Endothelial cell of umbilical vein (primary cell): ENCODE measurements around the gene HAND2.

Source experiments
- EZH2 ChIP-seq: IDR thresholded peaks from 2 replicates; pipeline ENCODE4 v1.6.1; 2012; ENCODE audit warnings: borderline replicate concordance, low read depth, mild to moderate bottlenecking, moderate library complexity, low read length, inconsistent platforms; ENCODE audit not compliant: severe bottlenecking
- FOS ChIP-seq: IDR thresholded peaks from 2 replicates; pipeline ENCODE4 v1.6.1; 2011; ENCODE audit warnings: mild to moderate bottlenecking, low read length, moderate library complexity, borderline replicate concordance; ENCODE audit not compliant: insufficient read depth
- GATA2 ChIP-seq: IDR thresholded peaks from 2 replicates; pipeline ENCODE4 v1.7.0; 2011; ENCODE audit warnings: low read depth, mild to moderate bottlenecking, moderate library complexity, mixed read lengths, low read length; ENCODE audit not compliant: insufficient read length, insufficient read depth
- JUN ChIP-seq: IDR thresholded peaks from 2 replicates; pipeline ENCODE4 v1.6.1; 2011; ENCODE audit warnings: borderline replicate concordance, low read depth; ENCODE audit not compliant: insufficient read length, insufficient read depth
- MYC ChIP-seq: IDR thresholded peaks from one replicate; pipeline ENCODE4 v1.6.1; 2011; ENCODE audit warnings: mild to moderate bottlenecking, low read depth, low read length
- POLR2A ChIP-seq: IDR thresholded peaks from 2 replicates; pipeline ENCODE4 v1.6.1; 2012; ENCODE audit warnings: low read depth, mild to moderate bottlenecking, control low read depth, low read length
- POLR2AphosphoS5 ChIP-seq: IDR thresholded peaks from 2 replicates; pipeline ENCODE4 v1.6.1; 2012; ENCODE audit warnings: low read depth, mild to moderate bottlenecking, control low read depth, low read length, moderate library complexity; ENCODE audit not compliant: insufficient read depth
- TF ChIP-seq, protein P1 (sequence below), 2 donors: IDR thresholded peaks; 1 replicate in 1 of 2; 2 replicates in 1 of 2; pipeline ENCODE4 v1.5.1; 2011; ENCODE audit warnings: low read length in 2 of 2, mild to moderate bottlenecking in 2 of 2, moderate library complexity in 2 of 2, control low read depth in 1 of 2, inconsistent platforms in 1 of 2, low read depth in 1 of 2; ENCODE audit not compliant: insufficient read depth in 1 of 2; ENCODE audit errors: extremely low read depth in 1 of 2
- TF ChIP-seq, protein P2 (sequence below): IDR thresholded peaks from 2 replicates; pipeline ENCODE4 v1.6.1; 2011; ENCODE audit not compliant: insufficient read depth, insufficient read length

GRCh38 chr4:173515458-173515857 is 14.6 kb downstream of the HAND2 start:
- TF ChIP-seq MYC, result no peak
- no peak for TF ChIP-seq FOS
- TF ChIP-seq, protein P1, sequence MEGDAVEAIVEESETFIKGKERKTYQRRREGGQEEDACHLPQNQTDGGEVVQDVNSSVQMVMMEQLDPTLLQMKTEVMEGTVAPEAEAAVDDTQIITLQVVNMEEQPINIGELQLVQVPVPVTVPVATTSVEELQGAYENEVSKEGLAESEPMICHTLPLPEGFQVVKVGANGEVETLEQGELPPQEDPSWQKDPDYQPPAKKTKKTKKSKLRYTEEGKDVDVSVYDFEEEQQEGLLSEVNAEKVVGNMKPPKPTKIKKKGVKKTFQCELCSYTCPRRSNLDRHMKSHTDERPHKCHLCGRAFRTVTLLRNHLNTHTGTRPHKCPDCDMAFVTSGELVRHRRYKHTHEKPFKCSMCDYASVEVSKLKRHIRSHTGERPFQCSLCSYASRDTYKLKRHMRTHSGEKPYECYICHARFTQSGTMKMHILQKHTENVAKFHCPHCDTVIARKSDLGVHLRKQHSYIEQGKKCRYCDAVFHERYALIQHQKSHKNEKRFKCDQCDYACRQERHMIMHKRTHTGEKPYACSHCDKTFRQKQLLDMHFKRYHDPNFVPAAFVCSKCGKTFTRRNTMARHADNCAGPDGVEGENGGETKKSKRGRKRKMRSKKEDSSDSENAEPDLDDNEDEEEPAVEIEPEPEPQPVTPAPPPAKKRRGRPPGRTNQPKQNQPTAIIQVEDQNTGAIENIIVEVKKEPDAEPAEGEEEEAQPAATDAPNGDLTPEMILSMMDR (IDR thresholded peaks at IDR 0.05; ENCODE audit: extremely low read depth in 1 of 2, insufficient read depth in 1 of 2, low read depth in 1 of 2, low read length in 2 of 2), result no peak
- no peak for TF ChIP-seq JUN
- TF ChIP-seq EZH2, result no peak
- TF ChIP-seq POLR2AphosphoS5, result no peak
- TF ChIP-seq POLR2A, result no peak
- TF ChIP-seq, protein P2, sequence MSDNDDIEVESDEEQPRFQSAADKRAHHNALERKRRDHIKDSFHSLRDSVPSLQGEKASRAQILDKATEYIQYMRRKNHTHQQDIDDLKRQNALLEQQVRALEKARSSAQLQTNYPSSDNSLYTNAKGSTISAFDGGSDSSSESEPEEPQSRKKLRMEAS, result no peak
- no peak for TF ChIP-seq GATA2
